Inflammatory macrophage treated with lipopolysaccharide for 1 hour (primary cell): ENCODE measurements around the gene LAMB2.

Experiments used
- DNase-seq, 2 donors: peaks; one replicate each; pipeline ENCODE4 v3.0.0-alpha.2; 2020 to 2022

The LAMB2 gene

DNA sequence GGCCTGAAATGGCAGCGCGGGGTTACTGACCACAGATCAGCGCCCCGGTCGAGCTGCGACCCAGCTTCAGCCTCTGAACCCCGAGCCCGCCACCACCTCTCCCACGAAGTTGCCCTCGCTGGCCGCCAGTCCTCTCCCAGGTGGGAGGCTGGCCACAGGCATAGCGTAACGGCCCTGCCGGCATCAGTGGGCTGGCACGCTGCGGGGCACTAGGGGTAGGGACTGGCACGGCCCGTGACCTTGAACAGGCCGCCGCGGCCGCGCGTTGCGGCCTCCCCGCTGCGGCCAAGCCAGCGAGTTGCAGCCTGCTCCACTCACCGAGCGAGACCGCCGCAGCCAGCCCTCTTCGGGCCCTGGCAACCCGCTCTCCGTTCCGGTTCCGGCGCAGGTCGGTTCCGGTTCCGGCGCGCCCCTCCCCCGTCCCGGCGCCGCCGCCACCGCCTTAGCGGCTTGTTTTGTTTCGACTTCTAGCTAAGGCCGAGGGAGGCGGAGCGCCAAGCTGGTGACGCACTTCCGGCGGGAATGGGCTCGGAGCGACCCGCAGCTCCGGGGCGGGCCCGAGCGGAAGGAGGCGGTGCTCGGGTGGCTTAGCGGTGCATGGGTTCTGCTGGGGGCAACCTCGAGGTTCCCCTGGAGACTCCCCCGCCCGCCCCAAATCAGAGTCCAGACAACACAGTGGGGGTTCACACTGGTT lies 12.3 kb downstream of the LAMB2 start, which contains the start of gene USP19:
Gene USP19, minus strand, starts transcription at position 386 of the 694 bp plus-strand sequence. CDS start 1,678 bp downstream, outside the sequence.
- peak; percentile 88 to 96 for DNase-seq

GRCh38 chr3:49120096-49120437 lies 12.8 kb downstream of the LAMB2 start:
- DNase-seq = no peak

GRCh38 chr3:49119439-49119838 lies 13.4 kb downstream of the LAMB2 start:
- DNase-seq = no peak

DNA sequence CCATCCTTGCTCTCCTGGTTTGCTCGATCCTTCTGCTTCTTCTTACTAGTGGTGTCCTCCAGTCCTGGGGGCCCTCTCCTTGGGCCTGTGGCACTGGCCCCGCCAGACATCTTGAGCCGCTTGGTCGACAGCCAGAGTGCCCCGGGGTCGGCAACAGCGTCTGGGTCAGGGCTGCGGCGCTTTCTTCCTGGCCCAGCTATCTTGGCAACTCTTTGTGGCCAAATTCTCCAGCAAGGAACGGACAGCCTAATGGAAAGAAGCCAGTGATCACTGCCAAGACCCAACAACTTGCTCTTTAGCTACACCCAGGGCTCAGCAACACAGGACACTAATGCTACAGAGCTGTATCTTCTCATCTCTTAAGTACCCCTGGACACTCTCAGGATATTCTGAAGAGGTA lies 13.8 kb downstream of the LAMB2 start:
- no peak for DNase-seq

GRCh38 chr3:49112262-49112661 lies 20.6 kb downstream of the LAMB2 start:
- DNase-seq = no peak

DNA sequence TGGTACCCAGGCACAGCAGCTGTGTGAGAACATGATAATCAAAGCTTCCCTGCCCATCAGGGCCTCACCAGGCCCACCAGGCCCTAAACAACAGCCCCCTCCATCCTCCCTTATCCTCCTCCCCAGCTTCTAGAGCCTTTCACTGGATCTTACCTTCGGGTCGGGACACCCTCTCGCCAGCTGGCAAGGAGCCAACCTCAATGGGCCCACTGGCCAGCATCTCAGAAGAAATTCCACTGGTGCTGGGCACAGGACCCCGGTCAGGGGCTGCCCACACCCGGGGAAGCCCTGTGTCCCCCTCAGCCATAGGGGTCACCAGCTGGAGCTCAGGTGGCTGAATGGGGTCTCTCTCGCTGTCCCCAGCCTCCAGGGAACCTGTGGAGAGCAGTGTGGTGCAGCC lies 21.5 kb downstream of the LAMB2 start:
- no peak for DNase-seq

DNA sequence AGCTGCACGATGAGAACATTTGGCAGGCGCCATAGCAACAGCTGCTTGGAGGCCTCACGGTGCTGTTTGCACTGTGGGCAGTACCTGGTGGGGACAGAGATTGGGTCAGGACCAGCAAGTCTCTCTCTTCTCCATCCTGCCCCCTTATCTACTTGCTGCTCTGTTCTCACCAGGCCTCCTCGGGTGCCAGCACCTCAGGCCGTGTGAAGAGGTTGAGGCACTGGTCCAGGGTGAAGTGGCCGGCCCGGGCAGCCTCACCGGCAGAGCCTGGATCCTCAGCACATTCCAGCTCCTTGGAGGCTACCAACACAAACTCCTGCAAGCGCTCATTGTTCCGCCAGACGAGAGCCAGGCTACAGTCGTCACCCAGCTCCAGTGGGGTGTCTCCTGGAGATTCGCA lies 22.1 kb downstream of the LAMB2 start:
- no peak for DNase-seq

DNA sequence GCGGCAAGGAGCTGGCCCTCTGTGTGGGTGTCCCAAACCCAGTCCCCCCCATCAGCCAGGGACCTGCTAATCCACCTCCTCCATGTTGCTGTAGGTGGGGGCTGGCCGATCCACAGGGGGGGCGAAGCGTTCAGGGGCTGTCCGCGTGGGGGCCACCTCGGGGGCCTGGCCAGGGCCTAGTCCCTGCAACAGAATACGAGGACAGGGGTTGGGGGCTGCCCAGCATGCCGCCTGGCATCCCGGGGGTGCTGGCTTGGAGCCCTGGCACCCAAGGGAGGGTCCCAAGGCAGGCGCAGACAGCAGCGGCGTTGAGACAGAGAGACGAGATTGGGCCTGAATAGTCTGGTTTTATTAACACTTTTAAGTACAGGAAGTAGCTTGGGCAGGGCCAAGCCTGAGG lies 24.5 kb downstream of the LAMB2 start:
- DNase-seq = no peak

DNA sequence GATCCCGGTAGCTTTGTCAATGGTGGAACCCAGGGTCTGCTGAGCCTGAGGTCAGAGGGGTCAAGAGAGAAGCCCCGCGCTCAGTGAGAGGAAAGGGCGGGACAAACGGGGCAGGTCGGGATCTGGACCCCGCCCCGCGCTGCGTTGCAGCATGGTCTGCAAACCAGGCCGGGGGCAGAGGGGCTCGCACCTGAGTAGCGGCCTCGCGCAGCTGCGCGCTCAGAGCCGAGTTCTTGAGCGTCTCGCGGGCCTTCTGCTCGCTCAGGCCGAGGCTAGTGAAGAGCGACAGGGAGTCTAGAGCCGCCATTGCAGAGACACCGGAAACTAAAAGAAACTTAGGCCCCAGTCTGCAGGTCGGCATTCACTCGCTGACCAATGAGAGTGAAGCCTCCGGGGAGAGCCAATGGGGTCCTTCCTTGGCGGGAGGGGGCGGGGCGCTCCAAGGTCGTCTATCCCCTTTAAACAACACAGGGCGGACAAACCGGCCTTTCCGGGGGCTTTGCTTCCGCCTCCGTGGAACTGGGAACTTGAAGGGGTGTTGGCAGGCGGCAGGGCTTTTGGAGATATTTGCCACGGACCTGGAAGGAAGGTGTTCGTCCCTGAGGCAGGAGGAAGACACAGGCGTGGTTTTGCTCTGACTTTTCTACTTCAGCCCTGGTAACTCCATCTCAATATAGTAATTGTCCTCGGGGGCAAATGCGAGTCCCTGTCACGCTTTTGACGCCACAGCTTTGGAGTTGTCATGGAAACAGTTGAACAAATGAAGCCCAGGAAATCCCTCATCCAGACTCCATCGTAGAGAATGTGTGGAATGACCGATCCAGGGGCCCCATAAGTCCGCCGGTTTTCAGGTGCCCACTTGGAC lies 28.2 kb downstream of the LAMB2 start, which contains the start of gene QARS1:
Gene QARS1, minus strand, starts transcription at position 331 of the 865 bp plus-strand sequence. Its CDS starts 24 bp downstream, at position 307.
- peak; percentile 88 to 93 for DNase-seq

GRCh38 chr3:49104052-49104426 lies 28.8 kb downstream of the LAMB2 start:
- DNase-seq = no peak

GRCh38 chr3:49100046-49100615 lies 32.7 kb downstream of the LAMB2 start:
- DNase-seq = no peak

GRCh38 chr3:49098910-49099630 lies 33.8 kb downstream of the LAMB2 start:
- DNase-seq = no peak

- no peak for DNase-seq
Observed at GRCh38 chr3:49098429-49098828, 34.4 kb downstream of the LAMB2 start.

- peak; percentile 98 to 99 for DNase-seq
Observed at GRCh38 chr3:49093853-49094767, 38.7 kb downstream of the LAMB2 start, which contains the start of gene QRICH1. QRICH1 (minus strand) TSS chr3:49094071; CDS start chr3:49077017, 17,054 bp downstream.

DNA sequence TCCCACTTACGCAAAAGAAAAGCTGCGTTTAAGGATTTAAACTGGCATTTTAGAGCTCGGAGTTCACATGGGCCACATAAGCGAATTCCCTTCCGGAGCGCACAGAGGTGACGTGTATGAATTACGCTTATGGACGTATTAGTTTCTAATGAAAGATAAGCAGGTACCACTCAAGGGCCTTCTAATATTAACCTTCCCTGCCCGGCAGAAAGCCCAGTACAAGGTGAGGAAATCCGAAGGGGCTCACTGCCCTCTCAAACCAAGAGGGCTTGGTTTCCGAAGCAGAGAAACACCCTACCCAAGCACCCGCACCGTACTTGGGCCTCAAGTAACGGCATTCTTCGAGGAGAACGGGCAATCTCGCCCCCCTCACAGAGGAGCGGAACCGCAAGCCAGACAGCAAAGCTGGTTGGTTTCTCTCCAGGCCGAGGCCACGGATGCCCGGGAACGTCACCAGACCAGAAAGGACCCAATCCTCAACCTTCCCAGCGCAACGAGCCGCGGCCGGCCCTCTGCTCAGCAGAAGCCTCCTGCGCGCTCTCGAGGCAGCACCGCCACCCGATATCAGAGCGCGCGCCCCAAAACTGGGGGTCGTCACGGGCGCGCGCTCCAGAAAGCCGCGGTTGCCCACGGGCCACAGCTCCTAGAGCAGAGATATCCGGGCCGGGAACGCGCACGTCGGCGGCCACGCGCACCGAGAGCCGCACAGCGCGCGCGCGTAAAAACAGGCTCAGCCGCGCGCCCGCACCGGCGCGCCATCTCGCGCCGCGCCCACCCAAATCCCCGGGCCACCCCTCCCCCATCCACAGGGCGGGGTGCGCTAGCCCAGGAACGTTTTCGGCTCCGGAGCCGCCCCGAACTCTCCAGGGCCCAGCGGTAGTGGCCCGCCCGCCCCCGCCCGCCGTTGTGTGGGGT lies 39.7 kb downstream of the LAMB2 start:
- peak; percentile 61 to 66 for DNase-seq

DNA sequence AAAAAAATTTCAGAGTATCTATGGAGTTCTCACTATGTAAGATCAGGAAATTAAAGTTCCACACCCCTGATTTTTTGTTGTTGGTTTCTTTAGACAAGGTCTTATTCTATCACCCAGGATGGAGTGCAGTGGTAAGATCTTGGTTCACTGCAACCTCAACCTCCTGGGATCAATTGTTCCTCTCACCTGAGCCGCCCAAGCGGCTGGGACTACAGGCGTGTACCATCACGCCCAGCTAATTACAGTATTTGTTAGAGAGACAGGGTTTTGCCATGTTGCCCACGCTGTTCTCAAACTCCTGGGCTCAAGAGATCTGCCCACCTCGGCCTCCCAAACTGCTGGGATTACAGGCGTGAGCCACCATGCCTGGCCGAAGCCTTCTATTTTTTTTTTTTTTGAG lies 51.4 kb downstream of the LAMB2 start:
- no peak for DNase-seq

DNA sequence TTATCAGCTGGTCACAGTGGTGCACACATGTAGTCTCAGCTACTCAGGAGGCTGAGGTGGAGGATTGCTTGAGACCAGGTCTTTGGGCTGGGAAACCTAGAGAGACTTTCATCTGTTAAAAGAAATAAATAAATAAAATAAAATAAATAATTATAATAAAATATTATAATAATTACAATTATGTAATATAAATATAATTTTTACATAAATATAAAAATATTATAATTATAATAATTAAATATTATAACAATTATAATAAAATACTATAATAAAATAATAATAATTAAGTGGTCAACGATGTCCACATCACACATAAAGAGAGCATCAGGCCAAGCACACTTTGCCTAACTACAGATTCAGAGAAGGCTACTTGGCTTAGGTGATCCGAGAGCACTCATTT lies 53.6 kb downstream of the LAMB2 start:
- DNase-seq = no peak

GRCh38 chr3:49076646-49077045 lies 56.2 kb downstream of the LAMB2 start:
- DNase-seq = no peak

DNA sequence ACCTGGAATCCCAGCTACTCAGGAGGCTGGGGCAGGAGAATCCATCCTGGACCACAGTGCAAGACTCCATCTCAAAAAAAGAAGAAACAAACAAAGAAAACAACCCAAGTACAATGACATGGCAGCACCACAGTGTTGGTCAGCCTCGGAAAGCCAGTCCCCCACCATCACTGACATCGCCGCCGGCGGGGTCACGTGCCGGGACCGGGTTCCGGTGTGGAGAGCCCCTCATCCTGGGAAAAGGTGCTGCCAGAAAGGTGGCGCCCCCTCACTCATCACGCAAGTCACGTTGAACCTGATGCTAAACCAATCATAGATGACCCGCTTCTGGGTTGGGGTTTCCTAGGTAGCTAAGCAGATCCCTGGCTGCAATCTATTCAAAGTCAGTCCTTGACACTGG lies 56.7 kb downstream of the LAMB2 start:
- no peak for DNase-seq
